ENCODE measurements around the gene NOL6.
"Not testable (repeated sequence)": the region's sequence is repeated elsewhere in the genome, so short reads cannot be mapped to it uniquely, and the experiment has no call there.

GRCh38 chr9:33511184-33511517 lies 37.4 kb upstream of the NOL6 start:
- TF ChIP-seq POLR2A, CTCF (IDR thresholded peaks at IDR 0.05): not testable (repeated sequence)
